Germinal center (tissue), 1 donor: ENCODE measurements around the gene DLG3.
"Not testable (repeated sequence)": the region's sequence is repeated elsewhere in the genome, so short reads cannot be mapped to it uniquely, and the experiment has no call there.

Experiments used
- DNase-seq: peaks from one replicate; pipeline ENCODE4 v3.0.0; 2012; ENCODE audit warnings: mixed read lengths, low spot score

DLG3 gene

GRCh38 chrX:70476934-70477733 is 32.5 kb downstream of the DLG3 start:
- no peak for DNase-seq

GRCh38 chrX:70477734-70478075 is 33.1 kb downstream of the DLG3 start:
- no peak for DNase-seq

- no peak for DNase-seq
Observed at GRCh38 chrX:70478526-70479245, 34.1 kb downstream of the DLG3 start.

- no peak for DNase-seq
Observed at GRCh38 chrX:70479247-70479921, 34.7 kb downstream of the DLG3 start.

- no peak for DNase-seq
Observed at GRCh38 chrX:70479922-70480659, 35.5 kb downstream of the DLG3 start.

- DNase-seq, result no peak
Observed at GRCh38 chrX:70480660-70481018, 36.0 kb downstream of the DLG3 start.

DNA sequence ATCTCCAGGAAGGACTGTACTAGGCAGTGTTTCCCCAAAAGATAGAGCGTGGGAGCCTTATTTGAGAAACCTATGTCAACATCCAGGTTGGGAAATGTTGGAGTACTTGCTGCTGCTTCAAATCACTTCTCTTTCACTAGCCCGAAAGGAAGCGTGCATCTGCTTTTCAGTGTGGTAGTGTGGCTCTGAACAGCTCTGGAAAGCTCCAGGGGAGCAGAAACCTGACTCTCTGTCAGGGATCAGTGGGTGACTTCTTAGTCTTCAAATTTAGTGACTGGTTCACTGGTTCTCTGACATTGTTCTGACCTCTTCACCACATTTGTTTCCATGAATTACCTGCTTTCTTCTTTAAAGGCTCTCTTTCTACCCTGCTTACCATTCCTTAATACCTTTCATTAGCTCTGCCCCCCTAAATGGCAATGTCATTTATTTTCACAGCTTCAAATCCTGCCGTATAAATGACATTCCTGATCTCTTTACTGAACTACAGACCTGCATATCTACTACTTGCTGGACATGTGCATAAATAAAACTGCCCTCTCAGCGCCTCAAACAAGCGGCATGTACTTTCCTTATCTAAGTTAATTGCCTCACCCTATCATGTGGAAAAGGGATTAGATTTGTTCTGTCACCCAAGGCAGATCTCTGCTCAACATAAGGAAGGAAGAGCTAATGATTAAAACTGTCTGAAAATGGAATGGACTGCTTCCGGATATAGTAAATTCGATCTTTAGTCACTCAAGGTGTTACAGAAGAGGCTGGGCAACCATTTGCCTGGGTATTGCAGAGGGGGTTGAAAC is 37.0 kb downstream of the DLG3 start:
- no peak for DNase-seq

DNA sequence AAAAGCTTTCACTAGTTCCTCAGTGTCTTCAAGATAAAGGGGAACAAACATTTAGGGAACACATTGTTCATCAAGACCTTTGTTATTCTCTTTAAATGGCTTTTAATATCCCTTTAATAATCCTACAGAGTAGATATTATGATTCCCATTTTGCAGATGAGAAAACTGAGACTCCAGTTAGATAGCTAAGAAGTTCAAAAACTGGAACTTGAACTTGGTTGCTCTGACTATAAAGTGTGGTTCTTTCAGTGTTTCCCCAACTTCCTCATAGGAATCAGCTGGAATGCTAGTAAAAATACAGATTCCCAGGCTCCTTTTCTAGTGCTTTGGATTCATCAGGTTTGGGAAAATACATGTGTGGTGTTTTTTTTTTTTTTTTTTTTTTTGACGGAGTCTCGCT is 37.7 kb downstream of the DLG3 start:
- DNase-seq, result no peak

DNA sequence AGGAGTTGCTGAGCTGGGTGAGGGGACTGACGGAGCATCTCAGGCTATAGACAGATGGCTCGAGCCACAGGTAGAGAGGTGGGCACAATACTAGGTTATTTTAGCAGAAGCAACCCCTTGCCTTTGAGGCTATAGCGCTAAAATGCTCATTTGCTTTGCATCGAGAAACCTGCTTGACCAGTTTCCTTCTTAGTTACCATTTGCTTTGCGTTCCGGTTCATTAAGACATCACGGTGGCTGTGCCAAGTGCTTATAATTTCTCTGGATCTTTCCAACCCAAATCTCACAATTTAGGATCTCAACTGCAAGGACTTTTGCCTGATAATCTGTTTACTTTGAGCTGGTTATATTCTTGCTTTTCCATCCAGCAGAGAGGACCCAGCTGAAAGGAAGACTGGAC is 40.8 kb downstream of the DLG3 start:
- no peak for DNase-seq

DNA sequence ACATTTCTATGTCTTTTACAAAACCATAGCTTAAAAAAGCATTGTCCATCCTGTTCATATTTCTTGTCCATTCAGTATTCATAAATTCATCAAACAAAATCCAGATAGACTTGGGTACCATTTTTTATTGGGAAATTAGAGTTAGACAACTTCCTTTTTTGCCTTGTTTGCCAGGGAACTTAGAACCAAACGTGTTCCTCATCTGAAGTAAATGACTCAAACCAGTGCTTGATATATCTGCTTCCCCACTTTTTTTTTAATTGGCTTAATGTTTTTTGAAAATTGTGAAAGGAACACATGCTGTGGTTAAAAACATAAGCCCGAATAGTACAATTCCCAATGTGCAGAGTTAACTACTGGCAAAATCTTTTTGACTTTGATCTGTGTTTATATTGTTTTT is 44.2 kb downstream of the DLG3 start:
- no peak for DNase-seq

DNA sequence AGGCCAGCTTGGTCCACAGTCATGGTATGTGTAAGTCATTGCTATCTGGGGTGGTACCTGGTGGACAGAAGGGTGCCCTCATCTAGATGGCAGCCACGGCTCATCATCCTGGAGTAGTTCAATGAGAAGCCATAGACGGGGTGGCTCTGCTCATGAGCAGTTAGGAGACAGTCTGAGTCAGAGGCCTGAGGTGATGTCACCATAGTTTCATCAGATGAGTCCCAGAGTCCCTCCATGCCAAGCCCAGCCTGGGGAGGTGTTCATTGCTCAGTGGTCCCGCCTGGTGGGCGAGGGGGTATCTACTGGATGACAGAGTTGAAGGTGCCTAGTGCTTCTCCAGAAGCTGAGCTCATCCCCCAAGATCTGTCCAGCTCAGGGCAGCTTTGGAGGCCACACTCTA is 49.8 kb downstream of the DLG3 start:
- DNase-seq, result no peak

DNA sequence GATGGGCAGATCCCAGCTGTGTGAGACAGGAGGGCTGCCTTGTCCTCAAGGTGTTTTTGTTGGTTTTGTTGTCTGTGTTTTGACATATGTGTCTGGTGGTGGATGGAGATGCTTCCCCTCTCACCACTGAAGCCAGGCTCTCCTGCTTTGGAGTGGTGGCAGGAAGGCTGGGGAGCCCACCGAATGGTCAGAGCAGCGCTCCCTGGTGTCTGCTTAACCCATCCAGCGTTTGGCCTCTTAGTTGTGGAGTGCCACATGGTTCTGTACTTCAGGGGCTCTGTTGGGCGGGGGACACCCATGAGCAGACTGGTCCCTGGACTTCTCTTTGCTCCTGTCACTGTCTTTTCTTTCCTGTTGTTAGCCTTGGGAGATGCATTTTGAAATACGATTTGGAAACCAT is 51.9 kb downstream of the DLG3 start:
- no peak for DNase-seq

- no peak for DNase-seq
Observed at GRCh38 chrX:70497026-70497425, 52.4 kb downstream of the DLG3 start.

GRCh38 chrX:70498129-70498528 is 53.5 kb downstream of the DLG3 start:
- no peak for DNase-seq

DNA sequence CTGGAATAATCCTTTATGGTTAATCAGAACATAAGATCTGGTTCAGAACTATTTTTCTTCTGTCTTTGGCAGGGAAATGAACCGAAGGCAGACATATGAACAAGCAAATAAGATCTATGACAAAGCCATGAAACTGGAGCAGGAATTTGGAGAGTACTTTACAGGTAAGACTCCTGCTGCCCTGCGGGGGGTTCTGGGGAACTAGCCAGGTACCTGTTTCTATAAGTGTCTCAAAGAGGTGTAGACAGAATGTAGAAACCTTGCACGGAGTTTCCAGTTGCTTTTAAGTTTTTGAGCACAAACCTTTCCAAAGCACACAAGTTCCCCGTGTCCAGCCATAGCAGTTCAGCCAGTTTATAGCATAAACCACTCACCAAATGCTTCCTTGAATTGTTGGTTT is 56.2 kb downstream of the DLG3 start:
- no peak for DNase-seq

DNA sequence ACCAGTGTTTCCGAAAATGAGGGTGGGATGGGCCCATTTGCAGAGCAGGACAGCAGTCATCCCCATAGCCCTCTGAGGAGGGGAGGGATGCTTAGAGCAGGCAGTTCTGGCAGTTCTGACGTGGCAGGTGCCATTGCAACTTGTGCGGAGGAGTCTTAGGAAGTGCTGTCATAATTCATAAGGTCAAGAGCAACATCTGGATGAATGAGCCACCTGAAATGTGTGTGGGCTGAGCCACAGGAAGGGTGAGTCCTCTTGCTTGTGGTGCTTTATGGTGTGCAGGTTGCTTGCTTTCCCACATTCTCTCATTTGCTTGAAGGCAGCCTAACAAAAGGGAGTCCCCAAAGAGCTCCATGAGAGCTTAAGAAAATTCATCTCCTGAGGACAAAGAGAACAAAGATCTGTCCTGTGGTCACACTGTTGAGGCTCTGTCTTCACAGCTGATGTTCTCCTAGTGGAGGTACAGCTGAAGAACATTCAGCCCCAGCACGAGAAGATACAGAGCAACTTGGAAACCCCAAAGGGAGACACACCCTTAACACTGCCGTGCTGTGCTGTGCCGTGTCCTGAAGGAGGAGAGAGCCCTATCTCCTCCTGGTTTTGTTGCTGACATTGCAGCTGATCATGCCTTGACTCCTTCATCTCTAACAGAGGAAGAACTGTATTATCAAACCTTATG is 60.3 kb downstream of the DLG3 start:
- DNase-seq, result no peak

DNA sequence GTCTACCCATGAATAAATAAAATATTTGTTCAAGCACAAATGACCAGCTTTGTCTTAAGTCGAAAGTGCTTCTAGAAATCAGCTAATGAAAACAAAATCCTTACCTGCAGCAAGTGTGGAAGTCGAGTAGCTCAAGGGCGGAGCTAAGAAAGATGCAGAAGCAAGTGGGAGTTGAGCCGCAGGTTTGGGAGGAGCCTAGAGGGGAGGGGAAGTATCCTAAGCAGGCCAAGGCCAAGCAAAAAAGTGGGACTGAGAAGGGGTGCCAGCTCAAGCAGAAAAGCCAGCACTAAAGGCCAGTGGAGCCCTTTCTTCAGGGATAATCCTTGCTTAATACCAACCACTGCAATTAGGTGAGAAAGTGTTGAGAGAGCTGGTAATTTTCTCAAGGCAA is 60.8 kb downstream of the DLG3 start:
- no peak for DNase-seq

- no peak for DNase-seq
Observed at GRCh38 chrX:70508296-70508911, 63.8 kb downstream of the DLG3 start.

DNA sequence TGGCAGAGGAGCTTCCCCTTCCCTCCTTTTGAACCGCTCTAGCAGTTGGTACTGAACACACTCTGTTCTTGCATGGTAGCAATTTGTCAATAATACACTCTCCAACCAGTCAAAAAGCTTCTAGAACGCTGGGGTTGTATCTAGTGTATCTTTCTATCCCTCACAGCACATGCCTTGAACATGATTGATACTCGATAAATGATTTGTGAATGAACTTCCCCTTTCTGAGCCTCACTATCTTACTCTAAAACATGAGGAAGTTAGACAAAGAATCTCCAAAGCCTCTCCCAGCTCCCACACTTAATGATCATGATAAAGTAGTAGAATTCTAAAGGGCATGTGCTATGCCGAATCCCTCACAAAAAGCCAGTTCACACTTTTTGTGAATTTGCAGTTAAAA is 64.4 kb downstream of the DLG3 start:
- DNase-seq, result no peak

DNA sequence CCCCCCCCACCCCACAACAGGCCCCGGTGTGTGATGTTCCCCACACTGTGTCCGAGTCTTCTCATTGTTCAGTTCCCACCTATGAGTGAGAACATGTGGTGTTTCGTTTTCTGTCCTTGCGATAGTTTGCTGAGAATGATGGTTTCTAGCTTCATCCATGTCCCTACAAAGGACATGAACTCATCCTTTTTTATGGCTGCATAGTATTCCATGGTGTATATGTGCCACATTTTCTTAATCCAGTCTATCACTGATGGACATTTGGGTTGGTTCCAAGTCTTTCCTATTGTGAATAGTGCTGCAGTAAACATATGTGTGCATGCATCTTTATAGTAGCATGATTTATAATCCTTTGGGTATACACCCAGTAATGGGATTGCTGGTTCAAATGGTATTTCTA is 70.6 kb downstream of the DLG3 start:
- not testable (repeated sequence) for DNase-seq

DNA sequence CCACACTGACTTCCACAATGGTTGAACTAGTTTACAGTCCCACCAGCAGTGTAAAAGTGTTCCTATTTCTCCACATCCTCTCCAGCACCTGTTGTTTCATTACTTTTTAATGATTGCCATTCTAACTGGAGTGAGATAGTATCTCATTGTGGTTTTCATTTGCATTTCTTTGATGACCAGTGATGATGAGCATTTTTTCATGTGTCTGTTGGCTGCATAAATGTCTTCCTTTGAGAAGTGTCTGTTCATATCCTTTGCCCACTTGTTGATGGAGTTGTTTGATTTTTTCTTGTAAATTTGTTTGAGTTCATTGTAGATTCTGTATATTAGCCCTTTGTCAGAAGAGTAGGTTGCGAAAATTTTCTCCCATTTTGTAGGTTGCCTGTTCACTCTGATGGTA is 71.1 kb downstream of the DLG3 start:
- not testable (repeated sequence) for DNase-seq
